ENCODE measurements around the gene BRIP1. TPM values are rescaled to one million over a fixed set of nuclear protein-coding genes. Genes with fewer than 3 reads are reported as not detected.

The BRIP1 gene
- total RNA-seq, 1 experiment from 2014 or later = 20.2 TPM

- no peak overlapping the region for H2BK15ac ChIP-seq (ENCODE audit: low read depth, low read length)
- no peak overlapping the region for H3K14ac ChIP-seq (ENCODE audit: insufficient read depth, low read length)
- no peak overlapping the region for H2AFZ ChIP-seq (ENCODE audit: low read length)
- no peaks in the 10 kb centered on the region for H3K27me3 Mint-ChIP-seq (ENCODE audit: low read depth)
- no peak overlapping the region for H4K91ac ChIP-seq (ENCODE audit: insufficient read length, low read depth, low read length)
- no peaks in the 10 kb centered on the region for H3K4me1 ChIP-seq (ENCODE audit: insufficient read depth, low read length)
- no peak overlapping the region for H2BK20ac ChIP-seq (ENCODE audit: low read depth, low read length, poor library complexity, severe bottlenecking)
- no peak overlapping the region for H2AK5ac ChIP-seq (ENCODE audit: insufficient read length, low read length)
- peaks cover 2 to 45% (median 39%) of the 10 kb centered on the region in 3 experiments; a peak in 5 of 7 replicates for H3K36me3 Mint-ChIP-seq (ENCODE audit: insufficient read depth in 1 of 3, low read depth in 3 of 3)
- no peaks in the 10 kb centered on the region for H3K9me3 ChIP-seq (ENCODE audit: control insufficient read depth, low read depth, low read length)
- no peak overlapping the region for H3K4me3 Mint-ChIP-seq
- H3K18ac ChIP-seq (ENCODE audit: insufficient read length, low read depth, low read length) = no peak overlapping the region
- no peak overlapping the region for H2BK12ac ChIP-seq (ENCODE audit: insufficient read length, low read depth, low read length)
- H3K56ac ChIP-seq (ENCODE audit: insufficient read length, low read depth, low read length) = no peak overlapping the region
- H3K4me1 Mint-ChIP-seq = no peaks in the 10 kb centered on the region
- H2BK120ac ChIP-seq (ENCODE audit: low read depth, low read length, poor library complexity, severe bottlenecking) = no peak overlapping the region
- H3K27ac Mint-ChIP-seq = no peak overlapping the region; a peak in 1 of 7 replicates
- H3K9ac ChIP-seq (ENCODE audit: extremely low read depth, insufficient read length, low read length) = no peak overlapping the region
- H3K4ac ChIP-seq (ENCODE audit: low read depth, low read length) = no peak overlapping the region
- H3T11ph ChIP-seq (ENCODE audit: low read length) = no peak overlapping the region
- no peaks in the 10 kb centered on the region for H3K23me2 ChIP-seq (ENCODE audit: insufficient read length, low read depth, low read length, poor library complexity, severe bottlenecking)
- no peak overlapping the region for H2BK5ac ChIP-seq (ENCODE audit: insufficient read length, low read length)
- H3K27ac ChIP-seq (ENCODE audit: insufficient read length, low read depth, low read length) = no peak overlapping the region
- H3K79me2 ChIP-seq (ENCODE audit: insufficient read depth, low read length) = no peaks in the 10 kb centered on the region
- no peak overlapping the region for H3K23ac ChIP-seq (ENCODE audit: insufficient read length, low read depth, low read length)
- H4K8ac ChIP-seq (replicated peaks; ENCODE audit: insufficient read length, low read depth, low read length) = no peak overlapping the region
- DNase-seq = no peak
- WGBS (ENCODE audit: extremely low coverage, insufficient read length, low lambda C conversion rate) = no CpG with 5 or more reads among the region's 2 CpGs
- TF ChIP-seq CTCF (conservative IDR thresholded peaks at IDR 0.05) = no peak
- no peaks in the 10 kb centered on the region for H3K9me3 Mint-ChIP-seq
- H3K4me2 ChIP-seq (ENCODE audit: insufficient read depth, insufficient read length, low read length) = no peak overlapping the region
- H4K5ac ChIP-seq (ENCODE audit: insufficient read length, low read depth, low read length) = no peak overlapping the region
- no peaks in the 10 kb centered on the region for H4K20me1 ChIP-seq (ENCODE audit: control insufficient read depth, insufficient read depth, insufficient read length)
- H3K27me3 ChIP-seq (ENCODE audit: insufficient read depth, low read length) = no peaks in the 10 kb centered on the region
- H3K79me1 ChIP-seq (ENCODE audit: insufficient read depth, low read depth, low read length, poor library complexity, severe bottlenecking) = no peaks in the 10 kb centered on the region
Observed at GRCh38 chr17:61874075-61874474, 10.7 kb upstream of the BRIP1 start.
